ENCODE measurements around the gene HTR1B. TPM values are rescaled to one million over a fixed set of nuclear protein-coding genes. Genes with fewer than 3 reads are reported as not detected.

The HTR1B gene
- total RNA-seq, 4 donors from 2014 or later = 1.2 to 2.6 (median 1.9) TPM

GRCh38 chr6:77487808-77488425 lies 24.6 kb upstream of the HTR1B start:
- DNase-seq (ENCODE audit: extremely low spot score) = no peak
- intact Hi-C loops (cut with DNase I) = no loop called here
- Histone ChIP-seq H3K4me1 (no peaks in the 10 kb centered on the region), H3K9me3 (no peaks in the 10 kb centered on the region), H3K27ac (replicated peaks in 1 of 4) (no peak overlapping the region), H3K27me3 (no peaks in the 10 kb centered on the region), H3K36me3 (no peaks in the 10 kb centered on the region), H3K4me3 (no peak overlapping the region)
- WGBS = 92% methylated on average over 1 of the region's 1 CpG
- TF ChIP-seq POLR2AphosphoS5 (IDR thresholded peaks at IDR 0.05) (no peak), EP300 (IDR thresholded peaks at IDR 0.05) (no peak), CTCF (IDR thresholded peaks at IDR 0.05) (no peak), POLR2A (IDR thresholded peaks at IDR 0.05; ENCODE audit: low read depth) (no peak)

- Histone ChIP-seq H3K27me3 (no peaks in the 10 kb centered on the region), H3K9me3 (no peaks in the 10 kb centered on the region), H3K36me3 (no peaks in the 10 kb centered on the region), H3K4me1 (no peaks in the 10 kb centered on the region), H3K4me3 (no peak overlapping the region), H3K27ac (replicated peaks in 1 of 4) (no peak overlapping the region)
- intact Hi-C loops (cut with DNase I) = no loop called here
- no peak for DNase-seq (ENCODE audit: extremely low spot score)
- no peak for TF ChIP-seq POLR2A (IDR thresholded peaks at IDR 0.05; ENCODE audit: low read depth)
- no peak for TF ChIP-seq POLR2AphosphoS5 (IDR thresholded peaks at IDR 0.05)
- no peak for TF ChIP-seq EP300 (IDR thresholded peaks at IDR 0.05)
- TF ChIP-seq CTCF (IDR thresholded peaks at IDR 0.05) = no peak
- WGBS = 79% methylated on average over 1 of the region's 1 CpG
Observed at GRCh38 chr6:77482981-77483380, 19.7 kb upstream of the HTR1B start.

GRCh38 chr6:77474973-77475372 lies 11.7 kb upstream of the HTR1B start:
- intact Hi-C loops (cut with DNase I) = no loop called here
- H3K27me3 ChIP-seq = no peaks in the 10 kb centered on the region
- no peak overlapping the region for H3K4me3 ChIP-seq
- no peak overlapping the region for H3K27ac ChIP-seq (replicated peaks in 1 of 4)
- no peaks in the 10 kb centered on the region for H3K4me1 ChIP-seq
- no peak for TF ChIP-seq POLR2AphosphoS5 (IDR thresholded peaks at IDR 0.05)
- TF ChIP-seq CTCF (IDR thresholded peaks at IDR 0.05) = no peak
- TF ChIP-seq EP300 (IDR thresholded peaks at IDR 0.05) = no peak
- H3K36me3 ChIP-seq = no peaks in the 10 kb centered on the region
- 92% methylated on average over 6 of the region's 10 CpGs for WGBS
- DNase-seq (ENCODE audit: extremely low spot score) = no peak
- H3K9me3 ChIP-seq = no peaks in the 10 kb centered on the region

GRCh38 chr6:77474286-77474956 lies 11.1 kb upstream of the HTR1B start:
- no peak for DNase-seq (ENCODE audit: extremely low spot score)
- H3K36me3 ChIP-seq = no peaks in the 10 kb centered on the region
- H3K27me3 ChIP-seq = no peaks in the 10 kb centered on the region
- intact Hi-C loops (cut with DNase I) = no loop called here
- no peaks in the 10 kb centered on the region for H3K4me1 ChIP-seq
- H3K4me3 ChIP-seq = no peak overlapping the region
- 78% methylated on average over 7 of the region's 7 CpGs for WGBS
- no peak for TF ChIP-seq POLR2AphosphoS5 (IDR thresholded peaks at IDR 0.05)
- TF ChIP-seq POLR2A (IDR thresholded peaks at IDR 0.05; ENCODE audit: low read depth) = no peak
- TF ChIP-seq CTCF (IDR thresholded peaks at IDR 0.05) = no peak
- no peak for TF ChIP-seq EP300 (IDR thresholded peaks at IDR 0.05)
- H3K9me3 ChIP-seq = no peaks in the 10 kb centered on the region
- no peak overlapping the region for H3K27ac ChIP-seq (replicated peaks in 1 of 4)
